ENCODE measurements around the gene DCC.

DNA sequence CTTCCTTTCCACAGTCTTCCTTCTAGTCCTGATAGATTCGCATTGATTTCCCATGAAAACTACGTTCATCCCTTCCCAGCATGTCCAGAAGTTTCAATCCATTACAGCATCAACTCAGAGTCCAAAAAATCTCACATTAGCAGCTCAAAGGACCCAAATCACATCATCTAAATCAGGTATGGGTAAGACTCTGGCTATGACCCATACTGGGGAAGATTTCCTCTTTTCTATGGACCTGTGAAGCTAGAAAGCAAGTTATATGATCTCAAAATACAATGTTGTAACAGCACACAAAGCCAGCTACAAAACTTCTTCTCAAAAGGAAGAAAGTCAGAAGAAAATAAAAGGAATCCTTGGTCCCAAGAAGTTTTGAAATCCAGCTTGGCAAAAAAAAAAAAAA is 5.7 kb upstream of the DCC start:
- TF ChIP-seq, protein P1, sequence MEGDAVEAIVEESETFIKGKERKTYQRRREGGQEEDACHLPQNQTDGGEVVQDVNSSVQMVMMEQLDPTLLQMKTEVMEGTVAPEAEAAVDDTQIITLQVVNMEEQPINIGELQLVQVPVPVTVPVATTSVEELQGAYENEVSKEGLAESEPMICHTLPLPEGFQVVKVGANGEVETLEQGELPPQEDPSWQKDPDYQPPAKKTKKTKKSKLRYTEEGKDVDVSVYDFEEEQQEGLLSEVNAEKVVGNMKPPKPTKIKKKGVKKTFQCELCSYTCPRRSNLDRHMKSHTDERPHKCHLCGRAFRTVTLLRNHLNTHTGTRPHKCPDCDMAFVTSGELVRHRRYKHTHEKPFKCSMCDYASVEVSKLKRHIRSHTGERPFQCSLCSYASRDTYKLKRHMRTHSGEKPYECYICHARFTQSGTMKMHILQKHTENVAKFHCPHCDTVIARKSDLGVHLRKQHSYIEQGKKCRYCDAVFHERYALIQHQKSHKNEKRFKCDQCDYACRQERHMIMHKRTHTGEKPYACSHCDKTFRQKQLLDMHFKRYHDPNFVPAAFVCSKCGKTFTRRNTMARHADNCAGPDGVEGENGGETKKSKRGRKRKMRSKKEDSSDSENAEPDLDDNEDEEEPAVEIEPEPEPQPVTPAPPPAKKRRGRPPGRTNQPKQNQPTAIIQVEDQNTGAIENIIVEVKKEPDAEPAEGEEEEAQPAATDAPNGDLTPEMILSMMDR (IDR thresholded peaks at IDR 0.05): no peak
- TF ChIP-seq EP300 (IDR thresholded peaks at IDR 0.05): no peak
